Activated CD4-positive, alpha-beta memory T cell treated with anti-CD3 and anti-CD28 coated beads, Interleukin-2, amount 10 ng/mL, durations not matched to agents 7 days and 5 days (primary cell): ENCODE results near the gene DBH. TPM values are rescaled to one million over a fixed set of nuclear protein-coding genes. Genes with fewer than 3 reads are reported as not detected.

ENCODE experiments used
- CTCF ChIA-PET: fragments of 350-600 bp; sonication (Branson Sonifier 250); formaldehyde crosslinking; loops from one replicate; lab custom pipeline; 2021; ENCODE audit warnings: antibody characterized with exemption, inconsistent platforms; lab: Charles Lee
- POLR2A ChIA-PET: fragments of 350-600 bp; sonication (Branson Sonifier 250); formaldehyde crosslinking; loops from one replicate; lab custom pipeline; 2021; ENCODE audit warnings: antibody characterized with exemption; lab: Charles Lee
- DNase-seq: peaks from one replicate; pipeline ENCODE4 v3.0.0-alpha.2; 2020
- H3K27ac Mint-ChIP-seq: one replicate; pipeline ENCODE4 v1.8.0; 2021; ENCODE audit warnings: mild to moderate bottlenecking, mixed read lengths
- H3K27me3 Mint-ChIP-seq: one replicate; pipeline ENCODE4 v1.8.0; 2021; ENCODE audit warnings: mixed read lengths
- H3K36me3 Mint-ChIP-seq: one replicate; pipeline ENCODE4 v1.8.0; 2021; ENCODE audit warnings: low read depth, mixed read lengths
- H3K4me1 Mint-ChIP-seq: one replicate; pipeline ENCODE4 v1.8.0; 2021; ENCODE audit warnings: mixed read lengths
- H3K4me3 Mint-ChIP-seq: one replicate; pipeline ENCODE4 v1.8.0; 2021; ENCODE audit warnings: mild to moderate bottlenecking, mixed read lengths
- H3K9me3 Mint-ChIP-seq: one replicate; pipeline ENCODE4 v1.8.0; 2021; ENCODE audit warnings: mixed read lengths
- total RNA-seq, 2 experiments: library from RNA; stranded (reverse); gene quantifications; one replicate each; pipeline ENCODE4 v1.2.3, GENCODE V29; 2021

The DBH gene
- total RNA-seq, 2 experiments from 2014 or later: not detected

- CTCF ChIA-PET: no interaction called here
- H3K4me3 Mint-ChIP-seq: no peak overlapping the region
- no peaks in the 10 kb centered on the region for H3K4me1 Mint-ChIP-seq
- no peaks in the 10 kb centered on the region for H3K9me3 Mint-ChIP-seq
- peaks cover 2% of the 10 kb centered on the region for H3K27me3 Mint-ChIP-seq
- DNase-seq: no peak
- POLR2A ChIA-PET: no interaction called here
- H3K36me3 Mint-ChIP-seq: no peaks in the 10 kb centered on the region
- H3K27ac Mint-ChIP-seq: no peak overlapping the region
Observed at GRCh38 chr9:133645021-133645765, 9.0 kb downstream of the DBH start.

- Mint-ChIP-seq H3K27me3 (peaks cover 2% of the 10 kb centered on the region), H3K36me3 (no peaks in the 10 kb centered on the region), H3K4me3 (no peak overlapping the region), H3K27ac (no peak overlapping the region), H3K4me1 (no peaks in the 10 kb centered on the region), H3K9me3 (no peaks in the 10 kb centered on the region)
- POLR2A ChIA-PET: no interaction called here
- CTCF ChIA-PET: no interaction called here
- DNase-seq: no peak
Observed at GRCh38 chr9:133647148-133647547, 11.0 kb downstream of the DBH start.

GRCh38 chr9:133647765-133648469 is 11.8 kb downstream of the DBH start:
- DNase-seq: no peak
- Mint-ChIP-seq H3K36me3 (no peaks in the 10 kb centered on the region), H3K27me3 (peaks cover 2% of the 10 kb centered on the region), H3K4me3 (no peak overlapping the region), H3K4me1 (no peaks in the 10 kb centered on the region), H3K9me3 (no peaks in the 10 kb centered on the region), H3K27ac (no peak overlapping the region)
- CTCF ChIA-PET: no interaction called here
- POLR2A ChIA-PET: no interaction called here

GRCh38 chr9:133649194-133649593 is 13.0 kb downstream of the DBH start:
- no peak for DNase-seq
- H3K27ac Mint-ChIP-seq: no peak overlapping the region
- no peaks in the 10 kb centered on the region for H3K36me3 Mint-ChIP-seq
- POLR2A ChIA-PET: no interaction called here
- CTCF ChIA-PET: no interaction called here
- no peak overlapping the region for H3K4me3 Mint-ChIP-seq
- H3K9me3 Mint-ChIP-seq: no peaks in the 10 kb centered on the region
- H3K4me1 Mint-ChIP-seq: no peaks in the 10 kb centered on the region
- peaks cover 2% of the 10 kb centered on the region for H3K27me3 Mint-ChIP-seq

- peaks cover 4% of the 10 kb centered on the region for H3K27me3 Mint-ChIP-seq
- no peaks in the 10 kb centered on the region for H3K4me1 Mint-ChIP-seq
- DNase-seq: no peak
- H3K4me3 Mint-ChIP-seq: no peak overlapping the region
- no peaks in the 10 kb centered on the region for H3K9me3 Mint-ChIP-seq
- CTCF ChIA-PET: no interaction called here
- no peaks in the 10 kb centered on the region for H3K36me3 Mint-ChIP-seq
- POLR2A ChIA-PET: no interaction called here
- H3K27ac Mint-ChIP-seq: no peak overlapping the region
Observed at GRCh38 chr9:133650026-133650425, 13.9 kb downstream of the DBH start.

DNA sequence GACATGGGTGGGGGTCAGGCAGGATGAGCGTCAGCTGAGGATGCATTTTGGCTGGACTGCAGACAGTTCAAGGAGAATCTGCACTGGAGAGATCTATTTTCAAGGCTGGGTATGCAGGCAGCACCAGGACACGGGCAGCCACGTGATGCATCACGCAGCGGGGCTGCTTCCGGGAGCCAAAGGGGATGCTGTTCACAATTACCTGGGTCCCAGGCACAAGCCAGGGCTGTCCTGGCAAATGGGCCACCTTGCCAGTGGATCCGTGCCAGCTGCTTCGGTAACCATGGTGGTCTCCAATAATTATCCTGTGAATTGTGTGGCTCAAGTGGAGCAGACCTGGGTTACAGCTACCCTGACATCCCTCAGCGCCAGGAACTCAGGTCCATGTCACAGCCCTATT is 17.5 kb downstream of the DBH start:
- no peaks in the 10 kb centered on the region for H3K4me1 Mint-ChIP-seq
- no peak for DNase-seq
- H3K4me3 Mint-ChIP-seq: no peak overlapping the region
- no peak overlapping the region for H3K27ac Mint-ChIP-seq
- H3K9me3 Mint-ChIP-seq: no peaks in the 10 kb centered on the region
- H3K27me3 Mint-ChIP-seq: peaks cover 37% of the 10 kb centered on the region
- ChIA-PET CTCF (no interaction called here), POLR2A (interaction anchor here (0.5 kb wide), 1 partner anchor 105 kb away, joined by 4 read pairs; no protein-coding TSS in a partner anchor)
- no peaks in the 10 kb centered on the region for H3K36me3 Mint-ChIP-seq

DNA sequence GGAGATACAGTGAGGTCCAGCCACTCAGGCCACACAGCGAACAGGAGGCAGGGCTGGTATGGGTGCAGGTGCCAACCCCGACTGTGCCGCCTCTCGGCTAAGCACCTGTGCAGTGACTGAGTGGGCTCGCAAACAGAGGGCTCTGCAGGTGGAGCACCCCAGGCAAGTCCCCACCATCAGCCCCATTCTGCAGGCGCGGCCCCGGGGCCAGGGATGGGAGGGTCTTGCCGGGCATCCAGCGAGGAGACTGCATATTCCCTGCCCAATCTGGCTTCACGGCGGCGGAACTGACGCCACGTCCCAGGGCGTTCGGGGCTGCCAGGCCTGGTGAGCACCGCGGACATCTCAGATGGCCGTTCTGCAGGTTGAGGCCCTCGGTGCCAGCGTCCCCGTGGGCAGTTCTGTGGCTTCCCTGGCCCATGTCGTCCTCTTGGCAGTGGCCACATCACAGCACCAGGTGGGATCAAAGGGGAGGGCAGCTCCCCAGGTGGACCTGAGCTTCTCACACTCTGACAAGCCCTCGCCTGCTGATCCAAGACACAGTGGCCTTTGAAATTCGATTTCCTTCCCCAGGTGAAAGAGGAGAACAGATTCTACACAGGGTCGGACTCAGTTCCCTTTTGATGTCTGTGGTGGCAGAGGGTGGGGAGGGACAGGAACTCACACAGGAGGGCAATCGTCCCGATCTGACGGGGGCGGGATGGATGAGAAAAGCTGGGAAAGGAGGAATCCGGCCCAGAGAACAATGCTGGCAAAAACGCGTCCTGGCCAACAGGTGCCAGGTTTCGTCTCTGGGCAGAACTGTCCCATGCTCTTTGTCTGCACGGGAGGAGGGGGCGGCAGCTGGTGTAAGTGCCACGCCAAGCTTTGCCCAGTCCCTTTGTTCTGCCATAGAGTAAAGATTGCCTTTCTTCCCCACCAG is 18.8 kb downstream of the DBH start:
- Mint-ChIP-seq H3K27ac (no peak overlapping the region), H3K36me3 (no peaks in the 10 kb centered on the region), H3K9me3 (no peaks in the 10 kb centered on the region), H3K4me3 (no peak overlapping the region), H3K27me3 (peaks cover 45% of the 10 kb centered on the region), H3K4me1 (no peaks in the 10 kb centered on the region)
- POLR2A ChIA-PET: no interaction called here
- DNase-seq: no peak
- CTCF ChIA-PET: no interaction called here

- Mint-ChIP-seq H3K27ac (no peak overlapping the region), H3K4me1 (no peaks in the 10 kb centered on the region), H3K4me3 (no peak overlapping the region), H3K27me3 (peaks cover 46% of the 10 kb centered on the region), H3K36me3 (no peaks in the 10 kb centered on the region), H3K9me3 (no peaks in the 10 kb centered on the region)
- POLR2A ChIA-PET: no interaction called here
- DNase-seq: no peak
- CTCF ChIA-PET: no interaction called here
Observed at GRCh38 chr9:133655701-133656100, 19.5 kb downstream of the DBH start.

GRCh38 chr9:133656211-133657119 is 20.3 kb downstream of the DBH start:
- DNase-seq: peak; percentile 22
- Mint-ChIP-seq H3K27me3 (peaks cover 46% of the 10 kb centered on the region), H3K4me3 (no peak overlapping the region), H3K4me1 (no peaks in the 10 kb centered on the region), H3K27ac (no peak overlapping the region), H3K36me3 (no peaks in the 10 kb centered on the region), H3K9me3 (no peaks in the 10 kb centered on the region)
- ChIA-PET POLR2A (no interaction called here), CTCF (interaction anchor here (0.6 kb wide), 1 partner anchor 444 kb away, joined by 3 read pairs; no protein-coding TSS in a partner anchor)

GRCh38 chr9:133657120-133657661 is 21.0 kb downstream of the DBH start:
- Mint-ChIP-seq H3K36me3 (no peaks in the 10 kb centered on the region), H3K27ac (no peak overlapping the region), H3K9me3 (no peaks in the 10 kb centered on the region), H3K4me1 (no peaks in the 10 kb centered on the region), H3K27me3 (peaks cover 46% of the 10 kb centered on the region), H3K4me3 (no peak overlapping the region)
- POLR2A ChIA-PET: no interaction called here
- no peak for DNase-seq
- CTCF ChIA-PET: interaction anchor here (0.6 kb wide), 1 partner anchor 444 kb away, joined by 3 read pairs; no protein-coding TSS in a partner anchor

DNA sequence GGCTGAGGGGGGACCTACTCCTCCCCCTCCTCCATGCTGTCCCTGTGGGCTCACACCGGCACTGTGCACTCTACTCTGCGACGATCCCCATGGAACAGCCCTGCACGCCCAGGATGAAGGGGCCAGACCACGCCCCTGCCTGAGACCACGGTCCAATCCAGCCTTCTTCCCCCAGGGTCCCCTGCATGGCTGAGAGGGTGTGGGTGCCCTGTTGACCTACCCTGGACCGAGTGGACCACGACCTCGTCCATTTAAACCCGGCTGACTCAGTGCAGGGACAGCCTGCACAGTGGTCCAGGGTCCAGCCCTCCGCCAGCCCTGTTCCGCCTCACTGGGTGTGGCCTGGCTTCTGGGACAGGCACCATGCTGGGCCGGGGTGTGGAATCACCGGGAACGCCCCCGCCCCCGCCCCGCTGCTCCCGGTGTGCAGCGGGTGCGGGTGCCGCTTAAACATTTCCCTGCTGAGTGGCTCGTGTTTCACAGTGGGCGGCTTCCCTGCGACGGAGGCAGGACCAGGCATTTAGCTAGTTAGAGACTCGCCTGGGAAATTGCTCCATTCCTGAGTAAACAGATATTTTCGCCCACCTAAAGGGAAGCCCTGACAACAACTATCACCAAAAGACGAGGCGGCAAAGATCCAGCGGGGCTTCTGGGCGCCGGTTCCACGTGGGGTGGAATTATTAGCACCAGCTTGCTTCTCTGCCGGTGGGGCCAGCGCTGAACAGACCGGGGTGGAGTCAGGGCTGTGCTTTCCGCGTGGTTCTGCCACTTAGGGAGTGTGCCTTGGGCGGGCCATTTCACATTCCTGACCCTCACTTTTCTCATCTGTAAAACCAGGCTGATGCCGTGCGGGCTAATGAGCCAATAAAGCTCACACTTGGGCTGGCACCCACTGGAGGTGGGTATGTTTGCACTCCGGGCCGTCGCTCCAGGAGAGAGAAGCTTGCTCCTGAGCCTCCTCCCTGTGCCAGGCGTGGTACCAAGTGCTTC is 22.6 kb downstream of the DBH start:
- H3K27ac Mint-ChIP-seq: no peak overlapping the region
- H3K4me3 Mint-ChIP-seq: no peak overlapping the region
- H3K27me3 Mint-ChIP-seq: peaks cover 46% of the 10 kb centered on the region
- H3K9me3 Mint-ChIP-seq: no peaks in the 10 kb centered on the region
- no peak for DNase-seq
- H3K36me3 Mint-ChIP-seq: no peaks in the 10 kb centered on the region
- H3K4me1 Mint-ChIP-seq: no peaks in the 10 kb centered on the region
- ChIA-PET POLR2A (no interaction called here), CTCF (interaction anchor here (1.4 kb wide), 1 partner anchor 84 kb away, joined by 3 read pairs; no protein-coding TSS in a partner anchor)
